GM18526 (cell line): ENCODE results near the gene ERGIC1.

Source experiments
- POLR2A ChIP-seq: IDR thresholded peaks from 3 replicates; pipeline ENCODE4 v1.6.1; 2011; ENCODE audit not compliant: insufficient read length; ENCODE audit errors: extremely low read depth

Gene ERGIC1

GRCh38 chr5:172833372-172833685 is 722 bp upstream of the ERGIC1 start:
- TF ChIP-seq POLR2A, result no peak

- TF ChIP-seq POLR2A, result no peak
Observed at GRCh38 chr5:172834415-172835289, 601 bp downstream of the ERGIC1 start.

GRCh38 chr5:172835290-172835993 is 1.4 kb downstream of the ERGIC1 start:
- TF ChIP-seq POLR2A, result no peak

- no peak for TF ChIP-seq POLR2A
Observed at GRCh38 chr5:172835994-172836356, 1.9 kb downstream of the ERGIC1 start.

GRCh38 chr5:172837640-172838039 is 3.6 kb downstream of the ERGIC1 start:
- TF ChIP-seq POLR2A, result peak; percentile 59

GRCh38 chr5:172838151-172838875 is 4.3 kb downstream of the ERGIC1 start:
- TF ChIP-seq POLR2A, result no peak

- no peak for TF ChIP-seq POLR2A
Observed at GRCh38 chr5:172839669-172840431, 5.8 kb downstream of the ERGIC1 start.

- no peak for TF ChIP-seq POLR2A
Observed at GRCh38 chr5:172840432-172841154, 6.5 kb downstream of the ERGIC1 start.

- no peak for TF ChIP-seq POLR2A
Observed at GRCh38 chr5:172841256-172841655, 7.2 kb downstream of the ERGIC1 start.

GRCh38 chr5:172843825-172844576 is 9.9 kb downstream of the ERGIC1 start:
- TF ChIP-seq POLR2A, result no peak

GRCh38 chr5:172844577-172844838 is 10.5 kb downstream of the ERGIC1 start:
- TF ChIP-seq POLR2A, result no peak

- no peak for TF ChIP-seq POLR2A
Observed at GRCh38 chr5:172845154-172845553, 11.1 kb downstream of the ERGIC1 start.

- no peak for TF ChIP-seq POLR2A
Observed at GRCh38 chr5:172845576-172845975, 11.5 kb downstream of the ERGIC1 start.

GRCh38 chr5:172846249-172846648 is 12.2 kb downstream of the ERGIC1 start:
- TF ChIP-seq POLR2A, result no peak
